GM12872 (cell line): ENCODE measurements around the gene ZNF774.

Experiments used
- CTCF ChIP-seq: IDR thresholded peaks from 3 replicates; pipeline ENCODE4 v1.5.1; 2011; ENCODE audit warnings: low read depth, mild to moderate bottlenecking, low read length, moderate library complexity; ENCODE audit not compliant: insufficient read depth

ZNF774 gene

GRCh38 chr15:90349072-90349471 is 3.0 kb upstream of the ZNF774 start:
- no peak for TF ChIP-seq CTCF

GRCh38 chr15:90349821-90350220 is 2.3 kb upstream of the ZNF774 start:
- no peak for TF ChIP-seq CTCF

DNA sequence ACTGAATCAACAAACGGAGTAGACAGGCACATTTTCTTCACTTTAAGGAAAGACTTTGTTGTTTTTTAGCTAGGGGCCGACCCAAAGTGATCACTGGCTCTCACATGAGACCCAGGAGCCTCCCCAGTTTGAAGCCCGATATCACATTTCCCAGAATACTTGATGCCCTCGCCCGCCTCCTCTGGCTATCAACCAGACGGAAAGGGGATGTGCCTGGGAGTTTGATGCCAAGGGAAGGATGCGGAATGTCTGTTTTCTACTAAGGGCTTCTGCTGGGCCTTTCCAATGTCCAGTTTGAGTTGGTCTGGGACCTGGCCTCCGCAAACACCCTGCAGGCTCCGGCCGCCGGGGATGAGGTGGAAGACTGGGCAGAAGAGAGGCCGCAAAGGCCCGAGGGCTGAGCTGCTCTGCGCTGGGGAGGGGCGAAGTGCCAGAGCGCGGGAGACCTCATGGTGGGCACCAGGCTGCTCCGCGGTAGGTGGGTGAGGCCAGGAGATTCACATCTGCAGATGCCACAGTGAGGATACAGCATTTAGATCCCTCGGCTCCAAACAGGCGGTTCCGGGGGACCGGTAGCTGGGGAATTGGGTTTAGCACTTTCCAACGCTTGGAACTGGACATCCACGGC is 491 bp upstream of the ZNF774 start:
- no peak for TF ChIP-seq CTCF

- TF ChIP-seq CTCF: no peak
These were observed 2.9 kb downstream of the ZNF774 start for GRCh38 chr15:90354986-90355385.

- no peak for TF ChIP-seq CTCF
These were observed 6.3 kb downstream of the ZNF774 start for GRCh38 chr15:90358124-90359033.

GRCh38 chr15:90360746-90361145 is 8.7 kb downstream of the ZNF774 start:
- no peak for TF ChIP-seq CTCF

- TF ChIP-seq CTCF: no peak
These were observed 10.8 kb downstream of the ZNF774 start for GRCh38 chr15:90362936-90363212.
